ENCODE measurements around the gene BCL2L15.

- TF ChIP-seq CTCF (IDR thresholded peaks at IDR 0.05) (no peak), POLR2A (IDR thresholded peaks at IDR 0.05) (no peak)
Observed at GRCh38 chr1:113855630-113856400, 31.6 kb downstream of the BCL2L15 start.

All from lower leg skin (tissue), 3 donors.